Esophagus muscularis mucosa (tissue), 3 donors: ENCODE data around the gene G6PC3.
"Not testable (repeated sequence)": the region's sequence is repeated elsewhere in the genome, so short reads cannot be mapped to it uniquely, and the experiment has no call there.

ENCODE experiments used
- CTCF ChIP-seq, 3 experiments: fragments of 200-600 bp in 2 of 3; fragments of 450-650 bp in 1 of 3; sonication (generic) in 2 of 3; IDR thresholded peaks; one replicate each; pipeline ENCODE4 v1.5.1; 2017 to 2019; ENCODE audit warnings: antibody characterized with exemption in 3 of 3, mild to moderate bottlenecking in 2 of 3, moderate library complexity in 1 of 3
- POLR2A ChIP-seq: fragments of 450-650 bp; IDR thresholded peaks from one replicate; pipeline ENCODE4 v1.6.1; 2017; ENCODE audit warnings: antibody characterized with exemption, moderate library complexity, mild to moderate bottlenecking, low read depth

GRCh38 chr17:44046893-44047292, 23.6 kb upstream of the G6PC3 start:
- TF ChIP-seq CTCF (IDR thresholded peaks at IDR 0.05); POLR2A: not testable (repeated sequence)
